Peyer's patch (tissue), 4 donors: Measurements from ENCODE around the gene TTC12.

Source experiments
- CTCF ChIP-seq, 6 experiments: fragments of 450-650 bp in 4 of 6; fragments of 200-600 bp in 2 of 6; sonication (generic) in 1 of 6; IDR thresholded peaks; one replicate each; pipeline ENCODE4 v1.5.1; 2017 to 2019; ENCODE audit warnings: antibody characterized with exemption in 6 of 6, mild to moderate bottlenecking in 3 of 6, moderate library complexity in 1 of 6
- POLR2A ChIP-seq, 2 donors: fragments of 450-650 bp; IDR thresholded peaks; one replicate each; pipeline ENCODE4 v1.5.1; 2017; ENCODE audit warnings: antibody characterized with exemption in 2 of 2, mild to moderate bottlenecking in 2 of 2, moderate library complexity in 2 of 2

GRCh38 chr11:113314389-113315301, at the start of gene TTC12:
- TF ChIP-seq CTCF (IDR thresholded peaks at IDR 0.05) (peak in 1 of 6 experiments; percentile 1), POLR2A (IDR thresholded peaks at IDR 0.05) (peak; percentile 21 to 48)
